ENCODE data around the gene SPAG17.
A peak's percentile ranks its signal among the peaks of the same experiment; 100 is the strongest.

SPAG17 gene

DNA sequence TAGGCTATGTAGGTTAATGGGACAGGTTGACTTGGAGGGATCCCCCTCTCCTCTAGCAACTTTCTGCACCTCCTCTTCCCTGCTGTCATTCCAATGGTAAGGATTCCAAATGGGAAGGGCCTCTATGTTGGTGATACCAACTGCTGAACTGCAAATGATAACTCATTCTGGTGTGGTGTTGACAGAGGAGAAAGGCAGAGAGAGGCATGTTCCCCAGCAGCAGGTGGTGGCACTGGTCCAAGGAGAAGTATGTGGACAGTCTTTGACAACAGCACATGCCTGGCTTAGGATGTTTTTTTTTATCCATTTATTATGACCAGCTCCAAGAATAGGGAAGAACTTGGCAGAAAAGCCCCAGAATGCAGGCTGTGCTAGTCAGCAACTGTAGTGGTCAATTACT is 19.6 kb upstream of the SPAG17 start:
- H3K4me3 ChIP-seq (ENCODE audit: low read depth in 1 of 2, low read length in 2 of 2): no peak overlapping the region
- no peak overlapping the region for H3K27ac ChIP-seq (ENCODE audit: low read depth, low read length)
- H3K9me3 ChIP-seq (ENCODE audit: control insufficient read depth in 1 of 2, low read length in 2 of 2): no peaks in the 10 kb centered on the region
- no peaks in the 10 kb centered on the region for H3K36me3 ChIP-seq (ENCODE audit: control insufficient read depth in 1 of 2, insufficient read depth in 2 of 2, low read length in 2 of 2)
- no peaks in the 10 kb centered on the region for H3K27me3 ChIP-seq (ENCODE audit: control insufficient read depth in 1 of 2, insufficient read depth in 2 of 2, low read length in 2 of 2)
- no peaks in the 10 kb centered on the region for H3K4me1 ChIP-seq (ENCODE audit: control insufficient read depth in 1 of 2, insufficient read depth in 2 of 2, low read length in 2 of 2)
- H3K9ac ChIP-seq (ENCODE audit: low read depth in 1 of 2, low read length in 2 of 2): no peak overlapping the region

DNA sequence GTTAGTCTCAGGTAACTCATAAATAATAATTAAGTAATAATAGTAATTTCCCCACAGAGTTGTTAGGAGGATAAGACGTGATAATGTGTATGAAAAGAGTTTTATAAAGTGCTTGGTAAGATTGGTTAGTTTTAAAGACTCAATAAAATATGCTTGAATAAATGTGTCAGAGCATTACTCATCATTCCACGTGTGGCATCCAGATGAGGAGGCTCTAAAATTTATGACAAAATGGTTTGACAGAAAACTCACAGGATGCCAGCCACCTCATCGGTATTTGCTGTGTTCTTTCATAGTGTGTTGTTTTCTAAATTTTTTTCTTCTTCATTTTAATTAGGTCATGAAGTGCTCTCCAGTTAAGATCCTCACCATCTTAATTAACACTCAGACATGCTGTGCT is 19.1 kb upstream of the SPAG17 start:
- H3K4me1 ChIP-seq (ENCODE audit: control insufficient read depth in 1 of 2, insufficient read depth in 2 of 2, low read length in 2 of 2): no peaks in the 10 kb centered on the region
- H3K27ac ChIP-seq (ENCODE audit: low read depth, low read length): no peak overlapping the region
- H3K9me3 ChIP-seq (ENCODE audit: control insufficient read depth in 1 of 2, low read length in 2 of 2): no peaks in the 10 kb centered on the region
- H3K4me3 ChIP-seq (ENCODE audit: low read depth in 1 of 2, low read length in 2 of 2): no peak overlapping the region
- no peaks in the 10 kb centered on the region for H3K36me3 ChIP-seq (ENCODE audit: control insufficient read depth in 1 of 2, insufficient read depth in 2 of 2, low read length in 2 of 2)
- no peaks in the 10 kb centered on the region for H3K27me3 ChIP-seq (ENCODE audit: control insufficient read depth in 1 of 2, insufficient read depth in 2 of 2, low read length in 2 of 2)
- H3K9ac ChIP-seq (ENCODE audit: low read depth in 1 of 2, low read length in 2 of 2): no peak overlapping the region

DNA sequence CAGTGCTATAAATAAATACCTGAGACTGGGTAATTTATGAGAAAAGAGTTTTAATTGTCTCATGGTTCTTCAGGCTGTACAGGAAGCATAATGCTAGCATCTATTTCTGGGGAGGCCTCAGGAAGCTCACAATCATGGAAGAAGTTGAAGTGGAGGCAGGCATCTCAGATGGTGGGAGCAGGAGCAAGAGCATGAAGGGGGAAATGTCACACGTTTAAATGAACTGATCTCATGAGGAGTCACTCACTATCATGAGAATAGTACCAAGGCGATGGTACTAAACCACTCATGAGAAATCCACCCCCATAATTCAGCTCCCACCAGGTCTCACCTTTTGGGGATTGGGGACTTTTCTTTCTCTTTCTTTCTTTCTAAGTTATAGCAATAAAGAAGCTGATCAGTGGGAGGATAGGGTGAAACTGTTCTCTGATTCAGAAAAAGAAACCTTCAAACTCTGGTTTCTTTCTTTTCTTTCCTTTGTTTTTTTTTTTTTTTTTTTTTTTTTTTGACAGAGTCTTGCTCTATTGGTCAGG is 17.1 kb upstream of the SPAG17 start:
- Histone ChIP-seq H3K4me3 (ENCODE audit: low read depth in 1 of 2, low read length in 2 of 2) (no peak overlapping the region), H3K27ac (ENCODE audit: low read depth, low read length) (no peak overlapping the region), H3K4me1 (ENCODE audit: control insufficient read depth in 1 of 2, insufficient read depth in 2 of 2, low read length in 2 of 2) (no peaks in the 10 kb centered on the region), H3K9ac (ENCODE audit: low read depth in 1 of 2, low read length in 2 of 2) (no peak overlapping the region), H3K36me3 (ENCODE audit: control insufficient read depth in 1 of 2, insufficient read depth in 2 of 2, low read length in 2 of 2) (no peaks in the 10 kb centered on the region), H3K9me3 (ENCODE audit: control insufficient read depth in 1 of 2, low read length in 2 of 2) (no peaks in the 10 kb centered on the region), H3K27me3 (ENCODE audit: control insufficient read depth in 1 of 2, insufficient read depth in 2 of 2, low read length in 2 of 2) (no peaks in the 10 kb centered on the region)

DNA sequence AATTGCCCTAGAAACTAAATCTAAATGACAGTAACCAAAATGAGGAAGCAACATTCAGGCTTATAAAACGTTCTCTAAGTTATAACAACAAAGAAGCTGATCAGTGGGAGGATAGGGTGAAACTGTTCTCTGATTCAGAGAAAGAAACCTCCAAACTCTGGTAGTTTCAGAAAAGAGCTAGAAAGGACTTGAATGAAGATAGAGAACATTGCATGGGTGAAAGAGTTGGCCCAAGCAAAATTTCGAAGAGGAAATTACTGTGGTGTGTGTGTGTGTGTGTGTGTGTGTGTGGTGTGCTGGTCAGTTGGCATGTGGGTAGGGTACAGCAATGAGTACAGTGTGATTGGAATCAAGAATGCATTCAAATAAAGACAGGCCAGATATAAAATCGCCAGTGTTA is 16.5 kb upstream of the SPAG17 start:
- H3K9ac ChIP-seq (ENCODE audit: low read depth in 1 of 2, low read length in 2 of 2): no peak overlapping the region
- H3K27me3 ChIP-seq (ENCODE audit: control insufficient read depth in 1 of 2, insufficient read depth in 2 of 2, low read length in 2 of 2): no peaks in the 10 kb centered on the region
- no peaks in the 10 kb centered on the region for H3K9me3 ChIP-seq (ENCODE audit: control insufficient read depth in 1 of 2, low read length in 2 of 2)
- H3K27ac ChIP-seq (ENCODE audit: low read depth, low read length): no peak overlapping the region
- H3K4me3 ChIP-seq (ENCODE audit: low read depth in 1 of 2, low read length in 2 of 2): no peak overlapping the region
- H3K4me1 ChIP-seq (ENCODE audit: control insufficient read depth in 1 of 2, insufficient read depth in 2 of 2, low read length in 2 of 2): no peaks in the 10 kb centered on the region
- H3K36me3 ChIP-seq (ENCODE audit: control insufficient read depth in 1 of 2, insufficient read depth in 2 of 2, low read length in 2 of 2): no peaks in the 10 kb centered on the region

DNA sequence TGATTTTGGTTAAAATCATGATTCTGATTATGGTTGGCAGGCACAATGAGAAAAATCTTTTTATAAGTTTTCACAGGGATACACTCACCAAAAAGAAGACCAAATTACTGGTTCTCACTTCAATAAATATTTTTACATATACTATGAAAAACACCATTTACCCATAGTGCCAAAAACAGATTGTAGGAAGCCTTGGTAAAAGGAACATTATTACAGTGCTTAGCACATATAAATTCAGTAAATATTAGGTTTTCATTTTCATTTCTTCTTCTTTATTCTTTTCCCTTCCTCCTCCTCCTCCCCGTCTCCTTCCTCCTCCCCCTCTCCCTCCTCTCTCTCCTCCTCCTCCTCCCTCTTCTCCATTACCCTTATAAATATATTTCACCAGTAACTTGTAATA is 15.8 kb upstream of the SPAG17 start:
- no peaks in the 10 kb centered on the region for H3K9me3 ChIP-seq (ENCODE audit: control insufficient read depth in 1 of 2, low read length in 2 of 2)
- H3K4me3 ChIP-seq (ENCODE audit: low read depth in 1 of 2, low read length in 2 of 2): no peak overlapping the region
- H3K9ac ChIP-seq (ENCODE audit: low read depth in 1 of 2, low read length in 2 of 2): no peak overlapping the region
- no peaks in the 10 kb centered on the region for H3K27me3 ChIP-seq (ENCODE audit: control insufficient read depth in 1 of 2, insufficient read depth in 2 of 2, low read length in 2 of 2)
- no peaks in the 10 kb centered on the region for H3K4me1 ChIP-seq (ENCODE audit: control insufficient read depth in 1 of 2, insufficient read depth in 2 of 2, low read length in 2 of 2)
- H3K36me3 ChIP-seq (ENCODE audit: control insufficient read depth in 1 of 2, insufficient read depth in 2 of 2, low read length in 2 of 2): no peaks in the 10 kb centered on the region
- no peak overlapping the region for H3K27ac ChIP-seq (ENCODE audit: low read depth, low read length)

DNA sequence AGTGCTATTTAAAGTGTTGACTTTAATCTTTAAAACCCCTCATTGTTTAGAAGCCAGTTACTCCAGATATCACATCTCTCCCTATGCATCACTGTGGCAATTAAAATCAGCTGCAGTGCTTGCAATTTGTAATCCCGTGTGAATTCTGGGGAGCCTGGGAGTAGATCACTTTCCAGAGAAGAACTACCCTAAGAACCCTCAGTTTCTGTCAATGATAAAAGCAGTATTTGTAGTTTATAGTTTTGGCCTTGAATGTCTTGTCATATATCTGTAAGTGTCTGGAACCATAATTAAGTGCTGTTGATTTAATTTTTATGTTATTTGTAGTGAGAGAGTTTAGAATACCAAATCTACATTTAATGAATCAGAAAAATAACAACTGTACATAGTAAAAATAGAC is 5.5 kb upstream of the SPAG17 start:
- Histone ChIP-seq H3K36me3 (ENCODE audit: control insufficient read depth in 1 of 2, insufficient read depth in 2 of 2, low read length in 2 of 2) (no peaks in the 10 kb centered on the region), H3K4me1 (ENCODE audit: control insufficient read depth in 1 of 2, insufficient read depth in 2 of 2, low read length in 2 of 2) (peaks cover 0 to 1% of the 10 kb centered on the region in 2 donors), H3K27ac (ENCODE audit: low read depth, low read length) (no peak overlapping the region), H3K27me3 (ENCODE audit: control insufficient read depth in 1 of 2, insufficient read depth in 2 of 2, low read length in 2 of 2) (no peaks in the 10 kb centered on the region), H3K4me3 (ENCODE audit: low read depth in 1 of 2, low read length in 2 of 2) (no peak overlapping the region), H3K9me3 (ENCODE audit: control insufficient read depth in 1 of 2, low read length in 2 of 2) (no peaks in the 10 kb centered on the region), H3K9ac (ENCODE audit: low read depth in 1 of 2, low read length in 2 of 2) (no peak overlapping the region)

DNA sequence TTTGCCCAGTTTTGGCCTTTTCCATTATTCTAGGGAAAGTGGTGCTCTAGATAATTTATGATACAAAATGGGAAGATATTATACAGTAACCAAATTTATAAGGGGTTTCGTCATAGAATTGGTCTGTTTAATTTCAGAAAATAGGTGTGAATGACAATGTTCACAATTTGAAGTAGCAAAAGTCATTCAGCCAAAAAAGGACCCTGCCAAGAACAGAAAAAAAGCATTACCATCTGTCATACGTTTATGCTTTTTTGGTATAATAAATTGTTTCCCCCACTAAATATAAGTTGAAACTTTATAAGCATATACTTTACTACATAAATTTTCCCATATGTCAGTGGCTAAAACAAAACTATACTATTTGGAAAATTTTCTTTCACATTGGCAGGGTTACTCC is 4.5 kb upstream of the SPAG17 start:
- peaks cover 8 to 10% of the 10 kb centered on the region in 2 donors for H3K4me1 ChIP-seq (ENCODE audit: control insufficient read depth in 1 of 2, insufficient read depth in 2 of 2, low read length in 2 of 2)
- H3K9me3 ChIP-seq (ENCODE audit: control insufficient read depth in 1 of 2, low read length in 2 of 2): no peaks in the 10 kb centered on the region
- H3K9ac ChIP-seq (ENCODE audit: low read depth in 1 of 2, low read length in 2 of 2): no peak overlapping the region
- no peak overlapping the region for H3K4me3 ChIP-seq (ENCODE audit: low read depth in 1 of 2, low read length in 2 of 2)
- H3K36me3 ChIP-seq (ENCODE audit: control insufficient read depth in 1 of 2, insufficient read depth in 2 of 2, low read length in 2 of 2): no peaks in the 10 kb centered on the region
- H3K27ac ChIP-seq (ENCODE audit: low read depth, low read length): no peak overlapping the region
- H3K27me3 ChIP-seq (ENCODE audit: control insufficient read depth in 1 of 2, insufficient read depth in 2 of 2, low read length in 2 of 2): no peaks in the 10 kb centered on the region

DNA sequence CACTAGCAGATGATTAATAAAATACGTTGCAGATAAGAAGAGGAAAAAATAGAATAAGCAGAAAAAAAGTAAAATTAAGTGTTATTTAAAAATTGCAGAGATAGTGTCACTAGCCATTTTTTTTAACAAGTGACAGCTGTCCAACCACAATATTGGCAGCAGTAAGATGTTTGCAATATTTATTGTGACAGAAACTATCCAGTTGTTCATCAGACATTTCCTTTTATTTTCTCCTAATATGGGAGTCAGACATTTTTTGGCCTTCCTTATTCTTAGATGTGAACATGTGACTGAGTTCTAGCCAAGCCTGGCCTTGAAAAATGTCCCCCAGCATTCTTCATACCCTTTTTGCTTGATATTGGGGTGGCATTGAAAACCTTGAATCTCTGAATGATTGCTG is 3.4 kb upstream of the SPAG17 start:
- Histone ChIP-seq H3K4me1 (ENCODE audit: control insufficient read depth in 1 of 2, insufficient read depth in 2 of 2, low read length in 2 of 2) (peaks cover 8 to 10% of the 10 kb centered on the region in 2 donors), H3K9ac (ENCODE audit: low read depth in 1 of 2, low read length in 2 of 2) (no peak overlapping the region), H3K27me3 (ENCODE audit: control insufficient read depth in 1 of 2, insufficient read depth in 2 of 2, low read length in 2 of 2) (no peaks in the 10 kb centered on the region), H3K4me3 (ENCODE audit: low read depth in 1 of 2, low read length in 2 of 2) (no peak overlapping the region), H3K27ac (ENCODE audit: low read depth, low read length) (no peak overlapping the region), H3K9me3 (ENCODE audit: control insufficient read depth in 1 of 2, low read length in 2 of 2) (no peaks in the 10 kb centered on the region), H3K36me3 (ENCODE audit: control insufficient read depth in 1 of 2, insufficient read depth in 2 of 2, low read length in 2 of 2) (no peaks in the 10 kb centered on the region)

DNA sequence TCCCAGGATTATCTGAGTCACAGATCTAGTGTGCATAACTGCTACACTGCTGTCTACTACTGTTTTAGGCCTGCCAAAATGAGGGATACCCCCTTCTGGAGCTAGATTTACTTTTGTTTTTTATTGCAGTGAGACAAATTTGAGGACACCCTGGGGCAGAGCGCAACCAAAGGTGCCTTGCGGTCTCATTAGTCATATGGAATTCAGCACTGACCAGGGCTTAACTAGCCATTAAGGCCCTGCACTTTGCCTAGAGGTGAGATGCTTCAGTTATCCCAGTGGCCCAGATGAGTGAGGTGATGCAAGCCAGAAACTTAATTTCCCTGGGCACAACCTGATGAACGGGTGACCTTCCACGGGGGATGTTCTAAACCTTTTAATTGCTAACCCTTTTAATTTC is 998 bp upstream of the SPAG17 start:
- Histone ChIP-seq H3K9me3 (ENCODE audit: control insufficient read depth in 1 of 2, low read length in 2 of 2) (no peaks in the 10 kb centered on the region), H3K4me3 (ENCODE audit: low read depth in 1 of 2, low read length in 2 of 2) (no peak overlapping the region), H3K9ac (ENCODE audit: low read depth in 1 of 2, low read length in 2 of 2) (no peak overlapping the region), H3K36me3 (ENCODE audit: control insufficient read depth in 1 of 2, insufficient read depth in 2 of 2, low read length in 2 of 2) (no peaks in the 10 kb centered on the region), H3K27ac (ENCODE audit: low read depth, low read length) (no peak overlapping the region), H3K27me3 (ENCODE audit: control insufficient read depth in 1 of 2, insufficient read depth in 2 of 2, low read length in 2 of 2) (no peaks in the 10 kb centered on the region), H3K4me1 (ENCODE audit: control insufficient read depth in 1 of 2, insufficient read depth in 2 of 2, low read length in 2 of 2) (peaks cover 8 to 10% of the 10 kb centered on the region in 2 donors)

DNA sequence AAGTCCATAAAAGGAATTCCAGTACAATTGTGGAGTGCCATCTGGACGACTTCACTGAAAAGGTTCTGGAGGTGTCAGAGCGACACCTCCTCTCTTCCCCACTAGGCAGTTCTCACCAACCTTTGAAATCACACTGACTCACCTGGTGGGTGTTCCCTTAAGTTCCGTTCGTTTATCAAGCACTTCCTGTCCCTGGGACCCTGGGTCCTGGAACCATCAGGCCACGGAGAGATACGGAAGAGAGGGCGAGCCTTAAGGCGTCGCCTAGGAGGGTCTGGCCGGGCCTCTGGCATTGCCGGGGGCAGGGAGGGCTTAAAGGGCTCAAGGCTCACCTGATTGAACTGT is 317 bp downstream of the SPAG17 start:
- peaks cover 8 to 10% of the 10 kb centered on the region in 2 donors for H3K4me1 ChIP-seq (ENCODE audit: control insufficient read depth in 1 of 2, insufficient read depth in 2 of 2, low read length in 2 of 2)
- no peaks in the 10 kb centered on the region for H3K27me3 ChIP-seq (ENCODE audit: control insufficient read depth in 1 of 2, insufficient read depth in 2 of 2, low read length in 2 of 2)
- H3K4me3 ChIP-seq (ENCODE audit: low read depth in 1 of 2, low read length in 2 of 2): peak overlapping the region; percentile 63 to 66
- H3K9ac ChIP-seq (ENCODE audit: low read depth in 1 of 2, low read length in 2 of 2): no peak overlapping the region
- H3K27ac ChIP-seq (ENCODE audit: low read depth, low read length): no peak overlapping the region
- no peaks in the 10 kb centered on the region for H3K36me3 ChIP-seq (ENCODE audit: control insufficient read depth in 1 of 2, insufficient read depth in 2 of 2, low read length in 2 of 2)
- H3K9me3 ChIP-seq (ENCODE audit: control insufficient read depth in 1 of 2, low read length in 2 of 2): no peaks in the 10 kb centered on the region

DNA sequence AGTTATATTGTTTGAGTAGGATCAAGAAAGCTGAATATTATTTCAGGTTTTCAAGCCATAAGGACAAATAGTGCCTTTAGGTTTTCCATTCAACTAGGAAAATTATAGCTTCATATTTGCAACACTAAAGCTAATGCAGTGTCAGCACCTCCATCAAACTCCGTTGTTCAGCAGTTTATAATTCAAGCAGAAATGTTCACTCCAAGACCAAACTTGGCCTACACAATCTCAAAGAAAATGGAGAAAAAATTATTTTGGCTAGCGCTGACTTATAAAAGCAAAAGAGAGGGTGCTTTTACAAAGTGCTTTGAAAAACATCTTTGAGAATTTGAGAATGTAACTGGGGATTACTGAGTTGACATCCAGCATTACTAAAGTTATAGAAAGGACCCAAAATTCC is 1.4 kb downstream of the SPAG17 start:
- Histone ChIP-seq H3K27me3 (ENCODE audit: control insufficient read depth in 1 of 2, insufficient read depth in 2 of 2, low read length in 2 of 2) (no peaks in the 10 kb centered on the region), H3K27ac (ENCODE audit: low read depth, low read length) (no peak overlapping the region), H3K36me3 (ENCODE audit: control insufficient read depth in 1 of 2, insufficient read depth in 2 of 2, low read length in 2 of 2) (no peaks in the 10 kb centered on the region)

More for the DNA sequence above, 1.4 kb downstream of the SPAG17 start:
- Histone ChIP-seq H3K9ac (ENCODE audit: low read depth in 1 of 2, low read length in 2 of 2) (no peak overlapping the region), H3K4me1 (ENCODE audit: control insufficient read depth in 1 of 2, insufficient read depth in 2 of 2, low read length in 2 of 2) (peaks cover 8 to 10% of the 10 kb centered on the region in 2 donors), H3K9me3 (ENCODE audit: control insufficient read depth in 1 of 2, low read length in 2 of 2) (no peaks in the 10 kb centered on the region), H3K4me3 (ENCODE audit: low read depth in 1 of 2, low read length in 2 of 2) (no peak overlapping the region)

Measured in duodenal mucosa (tissue), 2 donors.